PFSK-1 (cell line): ENCODE results near the gene INHBB.

ENCODE experiments used
- FOXP2 ChIP-seq: optimal IDR thresholded peaks from 2 replicates; pipeline ENCODE3; 2011; ENCODE audit warnings: borderline replicate concordance, control low read depth, inconsistent platforms; ENCODE audit not compliant: insufficient read depth; ENCODE audit errors: extremely low read length, extremely low read depth
- POLR2AphosphoS5 ChIP-seq: IDR thresholded peaks from 2 replicates; pipeline ENCODE4 v1.6.1; 2012; ENCODE audit warnings: low read depth, mild to moderate bottlenecking, control low read depth, low read length, moderate library complexity
- REST ChIP-seq, 2 experiments: IDR thresholded peaks; 2 replicates each; pipeline versions ENCODE4 v1.6.1 to v1.8.0; 2011 to 2012; ENCODE audit warnings: low read depth in 2 of 2, low read length in 2 of 2, control low read depth in 1 of 2, inconsistent platforms in 1 of 2, mild to moderate bottlenecking in 1 of 2, moderate library complexity in 1 of 2; ENCODE audit not compliant: insufficient read depth in 1 of 2
- SIN3A ChIP-seq: IDR thresholded peaks from 2 replicates; pipeline ENCODE4 v1.6.1; 2012; ENCODE audit warnings: mild to moderate bottlenecking, low read length, moderate library complexity, borderline replicate concordance; ENCODE audit not compliant: insufficient read depth
- TAF1 ChIP-seq: IDR thresholded peaks from 2 replicates; pipeline ENCODE4 v1.6.1; 2012; ENCODE audit warnings: low read length, control low read depth, borderline replicate concordance; ENCODE audit not compliant: insufficient read depth

INHBB gene

GRCh38 chr2:120362926-120363325 is 17.0 kb downstream of the INHBB start:
- TF ChIP-seq POLR2AphosphoS5 (no peak), SIN3A (no peak), REST (IDR thresholded peaks at IDR 0.05; ENCODE audit: insufficient read depth in 1 of 2, low read depth in 2 of 2, low read length in 2 of 2) (no peak), FOXP2 (no peak)

- TF ChIP-seq POLR2AphosphoS5 (no peak), TAF1 (no peak), SIN3A (no peak), REST (IDR thresholded peaks at IDR 0.05; ENCODE audit: insufficient read depth in 1 of 2, low read depth in 2 of 2, low read length in 2 of 2) (no peak), FOXP2 (no peak)
These were observed 19.4 kb downstream of the INHBB start for GRCh38 chr2:120365236-120365793.

- TF ChIP-seq FOXP2: no peak
- no peak for TF ChIP-seq REST (IDR thresholded peaks at IDR 0.05; ENCODE audit: insufficient read depth in 1 of 2, low read depth in 2 of 2, low read length in 2 of 2)
- no peak for TF ChIP-seq POLR2AphosphoS5
- no peak for TF ChIP-seq SIN3A
- TF ChIP-seq TAF1: no peak
These were observed 20.8 kb downstream of the INHBB start for GRCh38 chr2:120366698-120367097.

- no peak for TF ChIP-seq SIN3A
- no peak for TF ChIP-seq FOXP2
- no peak for TF ChIP-seq REST (IDR thresholded peaks at IDR 0.05; ENCODE audit: insufficient read depth in 1 of 2, low read depth in 2 of 2, low read length in 2 of 2)
- no peak for TF ChIP-seq TAF1
- TF ChIP-seq POLR2AphosphoS5: no peak
These were observed 21.3 kb downstream of the INHBB start for GRCh38 chr2:120367221-120367620.

GRCh38 chr2:120367649-120368048 is 21.7 kb downstream of the INHBB start:
- TF ChIP-seq REST (IDR thresholded peaks at IDR 0.05; ENCODE audit: insufficient read depth in 1 of 2, low read depth in 2 of 2, low read length in 2 of 2) (no peak), FOXP2 (no peak), TAF1 (no peak), SIN3A (no peak), POLR2AphosphoS5 (no peak)
